Activated T-cell treated with anti-CD3 and anti-CD28 coated beads, Interleukin-2, amount 50 U/mL, for 48 hours (primary cell): ENCODE measurements around the gene PPP2R2D.

Experiments used
- DNase-seq, 2 experiments: peaks; one replicate each; pipeline ENCODE4 v3.0.0-alpha.2; 2020

The PPP2R2D gene

DNA sequence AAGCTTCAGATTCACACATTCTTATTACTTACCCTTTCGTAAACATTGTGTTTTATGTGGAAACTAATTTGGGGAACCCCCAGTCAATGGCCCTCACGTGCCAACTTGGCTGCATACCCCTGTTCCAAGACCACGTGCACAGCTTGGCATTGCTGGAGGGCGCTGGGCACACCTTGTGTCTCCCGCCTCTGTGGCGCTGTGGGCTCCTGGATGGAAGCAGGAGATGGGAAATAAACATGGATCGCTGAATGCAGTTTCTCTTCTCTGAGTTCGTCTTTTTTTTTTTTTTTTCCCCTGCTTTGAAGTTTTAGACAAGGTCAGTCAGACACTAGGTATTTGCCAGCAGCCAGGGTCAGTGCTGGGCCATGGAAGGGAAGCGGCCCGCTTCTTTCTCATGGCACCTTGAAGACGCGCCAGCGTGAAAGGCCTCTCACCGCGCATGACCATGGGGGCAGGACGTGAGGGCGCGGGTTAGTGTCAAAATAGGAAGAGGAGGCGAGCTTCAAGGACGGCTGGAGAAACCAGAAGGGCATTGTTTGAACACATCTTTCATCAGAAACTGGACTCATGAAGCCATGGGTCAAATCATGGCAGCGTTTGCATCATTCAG lies 53.7 kb downstream of the PPP2R2D start:
- no peak for DNase-seq

DNA sequence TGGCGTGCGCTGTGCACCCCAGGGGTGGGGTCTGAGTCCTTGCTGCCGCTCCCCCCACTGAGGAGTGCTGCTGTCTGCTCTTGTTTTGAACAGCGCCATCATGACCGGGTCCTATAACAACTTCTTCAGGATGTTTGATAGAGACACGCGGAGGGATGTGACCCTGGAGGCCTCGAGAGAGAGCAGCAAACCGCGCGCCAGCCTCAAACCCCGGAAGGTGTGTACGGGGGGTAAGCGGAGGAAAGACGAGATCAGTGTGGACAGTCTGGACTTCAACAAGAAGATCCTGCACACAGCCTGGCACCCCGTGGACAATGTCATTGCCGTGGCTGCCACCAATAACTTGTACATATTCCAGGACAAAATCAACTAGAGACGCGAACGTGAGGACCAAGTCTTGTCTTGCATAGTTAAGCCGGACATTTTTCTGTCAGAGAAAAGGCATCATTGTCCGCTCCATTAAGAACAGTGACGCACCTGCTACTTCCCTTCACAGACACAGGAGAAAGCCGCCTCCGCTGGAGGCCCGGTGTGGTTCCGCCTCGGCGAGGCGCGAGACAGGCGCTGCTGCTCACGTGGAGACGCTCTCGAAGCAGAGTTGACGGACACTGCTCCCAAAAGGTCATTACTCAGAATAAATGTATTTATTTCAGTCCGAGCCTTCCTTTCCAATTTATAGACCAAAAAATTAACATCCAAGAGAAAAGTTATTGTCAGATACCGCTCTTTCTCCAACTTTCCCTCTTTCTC lies 55.0 kb downstream of the PPP2R2D start:
- no peak for DNase-seq

DNA sequence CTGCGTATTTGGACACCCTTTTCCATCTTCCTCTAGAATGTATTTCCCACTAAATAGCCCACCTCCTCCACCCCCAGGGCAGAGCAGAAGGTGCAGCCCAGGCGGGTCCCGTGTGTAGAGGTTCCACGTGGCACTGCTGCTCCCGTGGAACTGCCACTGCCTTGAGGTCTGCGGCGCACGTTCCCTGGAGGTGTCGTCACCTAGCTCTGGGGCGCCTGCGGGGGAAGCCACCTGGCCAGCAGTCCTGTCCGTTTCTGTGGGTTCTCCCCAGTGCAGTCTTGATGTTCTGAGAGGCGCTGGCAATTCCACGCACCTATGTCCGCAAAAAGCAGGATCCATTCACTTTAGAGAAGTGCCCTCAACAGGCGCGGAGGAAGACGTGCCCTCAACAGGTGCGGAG lies 59.0 kb downstream of the PPP2R2D start:
- no peak for DNase-seq

DNA sequence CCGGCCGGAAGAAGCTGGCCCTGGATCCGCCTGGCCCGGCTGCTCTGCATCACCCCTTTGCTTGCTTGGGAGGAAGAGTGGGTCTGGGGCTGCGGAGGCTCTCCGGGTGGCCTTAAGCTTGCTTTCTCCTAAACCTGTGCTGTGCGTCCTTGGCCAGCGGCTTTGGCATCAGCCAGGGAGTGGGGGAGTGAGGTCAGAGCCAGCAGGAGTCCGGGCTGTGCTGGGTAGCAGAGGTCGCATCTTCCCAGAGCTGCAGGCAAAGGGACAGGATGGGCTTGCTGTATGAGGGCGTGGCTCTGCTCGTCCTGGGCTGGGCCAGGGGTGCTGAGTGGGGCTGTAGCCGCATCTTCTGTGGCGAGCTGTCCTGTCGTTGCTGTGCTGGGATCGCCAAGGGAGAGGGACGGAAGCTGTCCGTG lies 59.8 kb downstream of the PPP2R2D start:
- no peak for DNase-seq

DNA sequence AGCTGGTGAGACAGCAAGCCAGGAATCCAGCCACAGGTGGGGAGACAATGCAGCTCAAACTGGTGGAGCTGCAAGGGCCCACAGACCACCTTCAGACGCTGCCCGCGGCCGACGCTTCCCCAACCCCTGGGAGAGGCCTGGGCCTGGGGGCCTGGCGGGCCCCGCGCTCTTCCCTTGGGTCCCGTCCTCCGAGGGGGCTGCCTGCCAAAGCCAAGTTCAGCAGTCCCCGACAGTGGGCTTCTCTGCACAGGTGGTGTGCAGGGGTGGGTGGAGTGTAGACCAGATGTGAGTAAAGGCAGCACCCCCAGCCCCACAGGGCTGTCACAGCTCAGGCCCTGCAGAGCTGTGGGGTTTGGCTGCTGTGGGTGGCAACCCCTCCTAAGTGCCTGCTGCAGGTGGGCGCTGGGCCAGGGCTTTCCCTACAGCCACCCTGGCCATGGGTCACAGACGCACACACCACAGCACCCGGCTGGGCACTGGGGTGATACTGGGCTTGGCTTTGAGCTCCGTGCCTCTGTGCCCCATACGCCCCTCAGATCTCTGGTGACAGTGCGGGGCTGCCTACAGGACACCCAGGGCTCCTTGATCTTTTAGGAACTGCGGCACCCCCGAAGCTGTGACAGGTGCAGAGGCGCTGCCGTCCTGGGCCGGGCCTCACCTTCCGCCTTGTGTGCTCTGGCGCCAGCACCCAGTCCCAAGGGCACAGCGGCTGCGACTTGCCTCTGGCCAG lies 60.4 kb downstream of the PPP2R2D start:
- DNase-seq = no peak

DNA sequence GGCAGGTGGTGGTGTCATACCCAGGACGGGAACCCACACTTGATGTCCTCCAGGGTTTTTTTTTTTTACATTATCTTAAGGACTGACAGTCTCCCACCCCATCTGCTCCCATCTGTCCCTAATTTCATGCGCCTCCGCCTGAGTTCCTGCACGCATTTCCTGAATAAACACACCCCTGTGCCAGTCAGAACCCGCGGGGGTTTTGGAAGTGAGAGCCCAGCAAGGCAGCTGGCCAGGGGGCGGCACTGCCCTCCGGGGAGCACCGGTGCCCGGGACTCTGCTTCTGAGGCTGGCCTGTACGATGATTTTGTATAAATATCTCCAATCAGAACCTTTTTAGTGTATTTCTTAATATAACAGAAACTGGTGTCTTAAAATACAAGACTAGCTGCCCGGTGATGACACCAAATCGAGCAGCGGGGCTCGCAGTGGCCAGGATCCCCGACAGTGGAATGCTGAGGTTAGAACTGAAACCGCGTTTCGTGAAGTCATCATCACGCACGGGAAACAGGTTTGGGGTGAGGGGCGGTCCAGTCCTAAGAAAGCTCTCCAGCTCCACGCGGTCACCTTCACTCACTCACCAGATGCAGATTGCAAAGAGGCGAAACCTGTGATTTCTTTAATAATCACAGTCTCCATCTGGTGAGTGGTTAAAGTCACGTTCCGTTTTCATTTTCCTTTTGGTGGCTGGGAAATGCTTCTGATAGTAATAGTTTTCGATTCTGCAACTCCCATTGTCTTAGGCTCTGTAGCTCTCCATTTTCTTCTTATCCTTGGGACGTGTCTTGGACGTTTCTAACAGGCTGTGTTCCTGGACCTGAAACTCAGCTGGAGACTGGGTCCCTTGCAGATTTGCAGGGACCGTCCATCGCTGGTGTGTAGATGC lies 61.2 kb downstream of the PPP2R2D start:
- DNase-seq = no peak

DNA sequence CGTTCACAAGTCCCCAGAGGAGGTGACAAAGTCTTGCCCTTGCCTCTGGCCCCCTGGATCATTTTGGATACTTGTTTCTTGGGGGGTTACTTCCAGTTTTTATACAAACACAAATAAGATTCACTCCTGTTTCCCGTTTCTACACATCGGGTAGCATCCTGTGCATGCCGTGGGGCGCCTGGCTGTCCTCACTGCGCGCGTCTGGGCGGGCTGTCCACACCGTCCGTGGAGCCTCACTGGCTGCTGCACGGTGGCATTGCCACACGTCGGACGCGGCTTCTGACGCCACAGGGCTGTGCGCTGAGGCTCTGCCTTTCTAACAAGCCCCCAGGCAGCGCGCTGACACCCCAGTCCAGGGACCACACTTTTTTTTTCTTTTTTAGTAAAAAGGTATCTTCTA lies 62.5 kb downstream of the PPP2R2D start:
- DNase-seq = no peak

DNA sequence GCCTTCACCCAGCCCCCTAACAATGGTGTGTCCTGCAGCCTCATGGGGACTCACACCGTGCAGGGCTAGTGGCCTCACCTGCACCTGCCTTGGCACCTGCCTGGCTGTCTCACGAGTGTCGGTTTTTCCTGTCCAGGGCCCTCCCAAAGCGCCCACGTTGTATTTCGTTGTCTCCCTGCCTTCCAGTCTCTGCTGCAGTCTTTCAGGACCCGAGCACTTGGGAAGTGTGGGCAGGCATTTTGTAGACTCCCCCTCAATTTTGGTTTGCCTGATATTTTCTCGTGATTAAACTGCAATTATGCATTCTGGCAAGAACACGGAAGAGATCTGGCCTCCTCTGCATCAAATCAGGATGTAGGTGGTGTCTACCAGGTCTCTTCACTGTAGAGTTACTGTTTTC lies 63.0 kb downstream of the PPP2R2D start:
- no peak for DNase-seq

DNA sequence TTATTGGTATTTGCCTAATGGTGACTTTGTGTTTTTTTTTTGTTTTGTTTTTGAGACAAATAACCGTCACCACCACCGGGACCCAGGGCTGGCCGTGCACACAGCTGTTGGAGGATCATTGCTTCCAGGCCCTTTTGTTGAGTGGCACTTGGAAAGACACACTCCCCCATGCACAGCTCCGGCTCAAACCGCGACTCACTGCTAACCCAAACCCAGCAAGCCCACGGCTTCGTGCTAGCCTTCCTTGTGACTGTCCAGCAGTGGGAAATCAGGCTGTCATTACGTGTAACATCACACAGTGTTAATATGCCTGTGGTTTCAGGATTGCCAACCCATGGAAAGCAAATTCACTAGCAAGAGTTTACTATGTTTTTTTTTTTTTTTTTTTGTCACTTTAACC lies 63.5 kb downstream of the PPP2R2D start:
- no peak for DNase-seq

DNA sequence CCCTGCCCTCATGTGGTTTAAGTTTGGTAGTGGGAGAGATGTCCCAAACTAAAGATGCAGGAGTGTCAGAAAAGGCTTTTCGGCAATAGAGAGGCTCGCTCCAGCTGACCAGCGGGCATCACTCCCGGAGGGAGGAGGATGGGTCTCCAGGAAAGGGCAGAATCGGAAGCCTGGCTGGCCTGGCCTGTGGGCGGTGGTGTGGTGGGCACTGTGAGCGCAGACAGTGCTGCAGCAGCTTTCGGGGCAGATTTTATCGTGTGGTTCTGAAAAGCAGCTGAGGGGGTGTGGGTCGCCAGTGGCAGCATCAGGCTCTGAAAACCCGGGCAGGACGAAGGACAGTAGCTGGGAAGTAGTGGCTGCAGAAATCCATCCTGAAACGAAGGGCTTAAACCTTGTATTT lies 68.1 kb downstream of the PPP2R2D start:
- DNase-seq = no peak

DNA sequence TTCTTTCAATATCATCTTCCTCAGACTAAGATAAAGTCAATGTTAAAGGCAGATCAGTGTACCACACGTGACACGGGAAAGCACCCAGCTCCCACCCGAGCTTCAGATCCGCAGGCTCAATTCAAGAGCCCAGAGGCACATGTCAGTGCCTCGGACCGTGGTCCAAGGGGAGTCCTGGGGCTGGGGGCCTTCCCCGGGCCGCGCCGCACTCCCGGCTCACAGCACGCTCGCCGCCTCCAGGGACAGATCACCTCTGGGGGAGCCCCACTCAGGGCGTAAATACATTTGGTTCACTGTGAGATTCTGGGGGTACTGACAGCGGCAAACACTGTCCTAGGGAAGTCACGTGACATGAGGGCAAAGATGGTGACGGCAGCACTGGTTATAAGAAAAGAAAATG lies 70.1 kb downstream of the PPP2R2D start:
- DNase-seq = no peak

DNA sequence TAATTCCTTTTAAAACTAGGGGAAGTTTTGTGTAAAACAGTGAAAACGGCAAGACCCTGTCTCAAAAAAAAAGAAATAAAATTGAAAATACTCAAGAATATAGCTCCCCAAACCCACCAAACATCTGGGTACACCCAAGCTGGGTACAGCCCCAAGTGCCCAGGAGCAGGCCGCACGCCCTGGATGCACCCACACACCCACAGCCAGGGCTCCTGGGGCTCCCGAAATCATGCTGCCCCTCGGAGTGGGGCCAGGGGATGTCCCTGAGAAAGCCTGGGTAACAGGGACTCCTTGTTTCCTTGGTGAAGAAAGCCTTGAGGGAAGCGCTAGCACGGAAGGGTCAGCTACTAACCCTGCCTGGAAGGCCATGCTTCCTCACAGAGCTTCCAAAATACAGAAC lies 70.8 kb downstream of the PPP2R2D start:
- DNase-seq = no peak

DNA sequence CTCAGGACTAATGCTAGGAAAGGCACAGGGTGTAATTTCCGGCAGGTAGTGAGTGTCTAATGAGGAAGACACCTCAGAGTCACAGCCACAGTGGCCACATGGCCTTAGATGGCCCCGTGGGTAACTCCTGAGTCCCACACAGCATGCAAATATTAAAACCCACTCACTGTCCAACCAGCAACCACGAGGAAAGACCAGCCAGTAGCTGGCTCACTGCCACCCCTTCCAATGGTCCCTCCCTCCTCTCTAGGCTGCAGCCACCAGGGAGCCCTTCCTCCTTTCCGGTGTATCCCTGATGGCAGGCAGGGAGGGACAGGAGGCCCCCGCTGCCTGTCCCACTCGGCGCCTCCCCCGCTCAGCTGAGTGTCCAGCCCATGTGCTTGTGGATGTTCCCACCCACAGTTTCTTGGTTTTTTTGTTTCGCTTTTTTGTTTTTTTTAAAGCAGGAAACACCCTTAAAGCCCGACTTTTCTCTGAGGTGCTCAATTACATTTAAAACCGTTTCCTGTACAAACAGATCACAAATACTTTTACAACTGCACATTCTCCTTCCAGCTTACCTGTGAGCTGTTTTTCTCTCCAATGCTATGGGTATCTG lies 71.8 kb downstream of the PPP2R2D start:
- DNase-seq = peak in 1 of 2 experiments; percentile 49

DNA sequence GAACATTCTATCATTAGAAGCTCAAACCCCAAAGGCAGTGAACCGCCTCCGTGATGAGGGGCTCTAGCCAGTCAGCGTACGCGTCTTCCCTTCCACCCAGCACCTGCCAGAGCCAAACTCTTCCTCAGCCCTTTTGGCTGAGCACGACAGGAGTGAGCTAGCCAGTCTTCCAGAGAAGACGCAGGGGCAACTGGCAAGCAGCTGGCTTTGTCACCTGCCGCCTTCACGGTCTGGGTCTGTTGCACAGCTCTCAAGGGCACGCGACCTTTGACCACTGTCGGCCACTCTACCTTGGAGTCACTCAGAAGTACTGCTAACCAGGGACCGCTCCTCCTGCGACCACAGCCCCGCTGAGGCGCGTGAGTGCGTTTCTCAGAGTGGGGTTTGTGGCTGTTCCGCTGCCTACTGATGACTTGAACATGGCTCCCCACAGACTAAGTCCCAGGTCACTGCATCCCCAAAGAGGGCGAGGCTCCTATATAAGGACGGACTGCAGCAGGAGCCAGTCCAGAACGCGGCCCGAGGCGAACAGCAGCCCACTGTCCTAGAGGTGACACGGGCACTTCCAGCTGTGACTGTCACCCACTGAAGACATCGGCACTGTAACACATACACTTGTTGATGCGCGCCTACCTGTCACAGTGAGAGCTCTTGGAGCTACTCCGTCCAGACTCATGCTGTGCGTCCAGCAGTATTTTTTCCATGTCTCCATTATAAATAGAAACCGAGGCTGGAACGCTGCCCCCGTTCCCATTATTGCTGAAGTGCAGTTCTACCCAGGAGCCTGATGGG lies 72.5 kb downstream of the PPP2R2D start:
- peak in 1 of 2 experiments; percentile 37 for DNase-seq

DNA sequence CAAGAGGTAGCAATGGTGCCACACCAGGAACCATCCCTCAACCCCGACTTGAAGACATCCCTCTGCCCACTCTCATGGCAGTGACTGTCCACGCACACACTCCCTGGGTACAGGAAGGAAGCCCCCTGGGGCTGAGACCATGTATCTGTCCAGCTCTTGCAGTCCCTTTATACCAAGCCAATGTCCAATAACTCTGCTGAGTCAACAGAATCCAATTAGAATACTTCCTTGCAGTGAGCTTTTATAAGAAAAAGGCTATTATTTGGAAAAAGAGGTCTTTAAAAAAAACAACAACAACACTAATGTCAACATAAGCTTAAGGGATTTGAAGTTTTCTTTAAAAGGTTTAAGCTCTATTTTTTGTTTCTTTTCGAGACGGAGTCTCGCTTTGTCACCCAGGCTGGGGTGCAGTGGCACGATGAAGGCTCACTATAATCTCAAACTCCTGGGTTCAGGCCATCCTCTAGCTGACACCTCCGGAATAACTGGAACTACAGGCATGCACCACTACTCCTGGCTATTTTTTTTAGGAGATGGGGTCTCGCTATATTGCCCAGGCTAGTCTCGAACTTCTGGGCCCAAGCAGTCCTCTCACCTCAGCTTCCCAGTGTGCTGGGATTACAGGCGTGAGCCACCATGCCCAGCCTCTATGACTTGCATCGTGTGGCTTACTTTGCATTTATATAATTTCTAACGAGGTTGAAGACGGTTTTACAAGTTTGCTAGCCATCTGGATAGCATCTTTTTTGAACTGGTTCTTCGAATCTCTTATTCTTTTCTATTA lies 73.4 kb downstream of the PPP2R2D start:
- DNase-seq = no peak

DNA sequence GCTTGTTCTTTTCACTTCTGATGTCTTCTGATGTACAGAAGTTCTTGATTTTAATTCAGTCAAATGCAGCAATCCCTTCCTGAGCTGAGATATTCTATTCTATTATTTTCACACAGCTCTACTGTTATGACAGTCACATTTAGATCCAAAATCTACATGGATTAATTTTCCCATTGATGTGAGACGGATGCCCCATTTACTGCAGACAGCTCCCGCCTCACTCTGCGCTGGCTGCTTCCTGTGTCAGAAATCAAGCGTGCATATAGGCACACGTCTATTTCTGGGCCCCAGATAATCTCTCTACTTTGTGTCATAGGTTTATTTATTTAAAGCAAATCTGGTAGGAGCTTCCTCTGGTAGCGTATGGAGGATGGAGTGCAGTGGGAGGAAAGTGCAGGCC lies 74.2 kb downstream of the PPP2R2D start:
- DNase-seq = no peak

DNA sequence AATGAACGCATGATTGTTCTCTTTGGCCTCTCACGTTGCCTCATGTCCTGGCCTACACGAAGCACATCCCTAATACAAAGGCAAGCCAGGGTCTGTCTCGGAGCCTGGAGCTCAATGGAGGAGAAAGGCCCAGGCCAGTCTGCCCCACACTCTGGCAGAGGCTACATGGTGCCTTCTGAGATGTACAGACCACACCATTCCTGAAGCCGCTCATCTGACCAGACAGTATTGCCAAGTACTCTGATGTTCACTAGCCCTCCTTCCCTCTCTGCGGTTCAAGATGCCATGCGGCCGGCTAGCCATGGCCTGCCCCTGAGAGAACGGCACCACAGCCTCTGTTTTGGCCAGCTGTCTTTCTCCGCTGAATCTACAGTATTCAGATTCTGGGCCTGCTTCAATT lies 75.0 kb downstream of the PPP2R2D start:
- no peak for DNase-seq

DNA sequence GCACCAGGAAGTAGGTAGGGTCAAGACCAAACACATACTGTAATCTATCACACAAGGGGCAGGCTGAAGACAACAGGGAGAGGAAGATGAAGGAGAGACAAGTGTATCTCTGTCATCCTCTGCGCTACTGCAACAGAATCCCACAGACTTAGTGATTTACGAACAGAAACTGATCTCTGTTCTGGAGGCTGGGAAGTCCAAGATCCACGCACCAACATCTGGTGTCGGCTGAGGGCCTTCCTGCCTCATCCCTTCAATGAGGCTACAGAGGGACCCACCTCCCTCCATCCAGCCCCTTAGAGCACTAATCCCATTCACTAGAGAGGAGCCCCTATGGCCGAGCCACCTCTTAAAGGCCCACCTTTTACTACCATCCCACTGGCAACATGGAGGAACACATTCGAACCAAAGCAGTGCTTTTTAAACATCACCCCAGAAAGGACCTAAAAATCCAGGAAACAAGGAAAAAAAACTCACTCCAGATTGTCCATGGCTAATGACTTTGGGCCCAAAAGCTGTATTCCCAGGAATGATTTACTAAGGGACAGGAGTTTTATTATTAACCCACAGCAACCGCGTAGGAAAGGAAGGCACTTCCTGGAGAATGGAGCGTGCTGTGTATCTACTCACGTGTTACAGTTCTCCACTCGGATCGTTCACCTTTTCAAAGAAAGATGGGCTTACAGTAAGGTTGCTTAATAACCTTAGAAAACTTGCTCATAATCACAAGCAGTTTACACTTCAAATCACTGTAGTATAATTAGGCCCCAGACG lies 76.7 kb downstream of the PPP2R2D start:
- no peak for DNase-seq

DNA sequence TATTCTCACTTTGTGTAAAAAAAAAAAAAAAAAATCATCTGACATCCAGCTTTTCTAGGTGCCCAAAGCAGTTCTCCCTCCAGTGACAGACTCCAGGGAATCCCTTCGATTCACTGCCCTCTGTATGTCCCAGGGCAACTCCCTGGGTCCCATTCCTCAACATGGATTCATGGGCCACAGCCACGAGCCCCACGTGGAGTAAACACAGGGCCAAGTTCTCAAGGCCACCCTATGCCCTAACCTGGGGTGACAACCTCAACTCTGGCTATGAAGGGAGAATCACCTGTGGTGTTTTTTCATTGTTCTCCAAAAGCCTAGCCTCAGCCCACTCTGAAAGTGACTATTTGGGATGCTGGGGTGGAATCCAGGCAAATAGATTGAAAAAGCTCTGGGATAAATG lies 77.6 kb downstream of the PPP2R2D start:
- no peak for DNase-seq

DNA sequence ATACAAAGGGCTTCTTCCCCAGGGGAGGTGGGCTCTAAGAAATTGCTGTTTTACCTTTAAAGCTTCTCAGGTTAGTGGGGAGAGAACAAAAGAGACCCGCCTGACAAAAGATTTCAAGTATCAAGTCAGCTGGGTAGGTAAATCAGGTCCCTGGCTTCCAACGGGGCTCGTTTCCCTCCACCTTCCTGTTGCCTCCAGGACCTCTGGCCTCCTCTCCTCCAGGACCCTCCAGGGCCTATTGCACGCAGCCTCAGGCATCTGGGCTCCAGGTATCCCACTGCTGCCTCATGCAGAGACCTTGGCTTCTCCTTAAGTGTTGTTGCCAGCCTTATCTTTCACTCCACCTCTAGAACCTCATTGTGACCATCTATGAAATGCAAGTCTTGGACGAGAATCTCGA lies 78.0 kb downstream of the PPP2R2D start:
- DNase-seq = no peak
